Mesendoderm (in vitro differentiated cells): ENCODE data around the gene PSORS1C1.

Source experiments
- DNase-seq: peaks from one replicate; pipeline ENCODE4 v3.0.0; 2013
- H2AK5ac ChIP-seq: 2 replicates; pipeline ENCODE4 v1.6.1; 2013; ENCODE audit warnings: low read length, inconsistent platforms
- H2BK120ac ChIP-seq: 2 replicates; pipeline ENCODE4 v1.6.1; 2013; ENCODE audit warnings: low read depth, mild to moderate bottlenecking, low read length, moderate library complexity, mixed read lengths
- H2BK15ac ChIP-seq: replicated peaks from 2 replicates; pipeline ENCODE4 v1.6.1; 2013; ENCODE audit warnings: low read depth, mild to moderate bottlenecking, moderate library complexity
- H2BK5ac ChIP-seq: 2 replicates; pipeline ENCODE4 v1.6.1; 2013; ENCODE audit warnings: low read length, inconsistent platforms
- H3K18ac ChIP-seq: 2 replicates; pipeline ENCODE4 v1.6.1; 2013; ENCODE audit warnings: mild to moderate bottlenecking, low read length, mixed read lengths
- H3K23ac ChIP-seq: one replicate; pipeline ENCODE4 v1.6.1; 2013; ENCODE audit warnings: low read length
- H3K27ac ChIP-seq: 2 replicates; pipeline ENCODE4 v1.5.1; 2013; ENCODE audit warnings: low read depth, mild to moderate bottlenecking, inconsistent platforms, low read length, moderate library complexity
- H3K27me3 ChIP-seq: 2 replicates; pipeline ENCODE4 v1.6.1; 2013; ENCODE audit warnings: low read length, control low read depth, mild to moderate bottlenecking, inconsistent platforms; ENCODE audit not compliant: insufficient read depth, poor library complexity
- H3K36me3 ChIP-seq: 2 replicates; pipeline ENCODE4 v1.6.1; 2013; ENCODE audit warnings: low read length, inconsistent platforms; ENCODE audit not compliant: control insufficient read depth, insufficient read depth
- H3K4ac ChIP-seq: one replicate; pipeline ENCODE4 v1.6.1; 2013; ENCODE audit warnings: low read depth, mild to moderate bottlenecking, low read length, moderate library complexity
- H3K4me1 ChIP-seq: 2 replicates; pipeline ENCODE4 v1.6.1; 2013; ENCODE audit warnings: low read depth, low read length, inconsistent platforms; ENCODE audit not compliant: control insufficient read depth
- H3K4me2 ChIP-seq: 2 replicates; pipeline ENCODE4 v1.6.1; 2013; ENCODE audit warnings: low read length
- H3K4me3 ChIP-seq: 2 replicates; pipeline ENCODE4 v1.5.1; 2013; ENCODE audit warnings: mild to moderate bottlenecking, low read length
- H3K56ac ChIP-seq: one replicate; pipeline ENCODE4 v1.6.1; 2013; ENCODE audit warnings: low read length
- H3K79me1 ChIP-seq: 2 replicates; pipeline ENCODE4 v1.6.1; 2013; ENCODE audit warnings: low read length, inconsistent platforms
- H3K79me2 ChIP-seq: 2 replicates; pipeline ENCODE4 v1.6.1; 2013; ENCODE audit warnings: mild to moderate bottlenecking, low read length; ENCODE audit not compliant: control insufficient read depth, insufficient read depth
- H3K9ac ChIP-seq: 2 replicates; pipeline ENCODE4 v1.6.1; 2013; ENCODE audit warnings: low read length, inconsistent platforms
- H4K5ac ChIP-seq: one replicate; pipeline ENCODE4 v1.6.1; 2013; ENCODE audit warnings: low read length
- H4K8ac ChIP-seq: one replicate; pipeline ENCODE4 v1.6.1; 2013; ENCODE audit warnings: low read depth, mild to moderate bottlenecking, control low read depth, low read length, moderate library complexity
- WGBS: extraction: QIAGEN DNeasy Blood & Tissue Kit; methylation state at CpG from one replicate; pipeline ENCODE4 v1.1.7; 2013; ENCODE audit warnings: low lambda C conversion rate, missing lambda C conversion rate; ENCODE audit not compliant: insufficient coverage; ENCODE audit errors: extremely low coverage; 5-methylcytosine and 5-hydroxymethylcytosine counted together

The PSORS1C1 gene

GRCh38 chr6:31098449-31098938 lies 16.1 kb upstream of the PSORS1C1 start:
- Histone ChIP-seq H3K27me3 (no peaks in the 10 kb centered on the region), H4K5ac (no peak overlapping the region), H3K9ac (no peak overlapping the region), H2BK15ac (no peak overlapping the region), H3K79me1 (no peaks in the 10 kb centered on the region), H3K79me2 (no peaks in the 10 kb centered on the region), H3K36me3 (no peaks in the 10 kb centered on the region), H3K56ac (no peak overlapping the region), H3K4me1 (no peaks in the 10 kb centered on the region), H3K18ac (no peak overlapping the region), H3K4me3 (no peak overlapping the region), H2BK5ac (no peak overlapping the region), H4K8ac (no peak overlapping the region), H3K4ac (no peak overlapping the region), H3K4me2 (no peak overlapping the region), H2BK120ac (no peak overlapping the region), H2AK5ac (no peak overlapping the region), H3K23ac (no peak overlapping the region), H3K27ac (no peak overlapping the region)
- no peak for DNase-seq
- no CpG with 5 or more reads among the region's 4 CpGs for WGBS

GRCh38 chr6:31103136-31103535 lies 11.5 kb upstream of the PSORS1C1 start:
- Histone ChIP-seq H3K79me2 (no peaks in the 10 kb centered on the region), H2BK15ac (no peak overlapping the region), H3K23ac (no peak overlapping the region), H2BK120ac (no peak overlapping the region), H3K56ac (no peak overlapping the region), H3K18ac (no peak overlapping the region), H3K4ac (no peak overlapping the region), H4K8ac (no peak overlapping the region), H3K79me1 (no peaks in the 10 kb centered on the region), H3K27ac (no peak overlapping the region), H2BK5ac (no peak overlapping the region), H3K27me3 (no peaks in the 10 kb centered on the region), H3K4me3 (no peak overlapping the region), H4K5ac (no peak overlapping the region), H3K9ac (no peak overlapping the region), H3K4me2 (no peak overlapping the region), H3K4me1 (no peaks in the 10 kb centered on the region), H3K36me3 (no peaks in the 10 kb centered on the region), H2AK5ac (no peak overlapping the region)
- no peak for DNase-seq
- WGBS, result no CpG with 5 or more reads among the region's 2 CpGs

DNA sequence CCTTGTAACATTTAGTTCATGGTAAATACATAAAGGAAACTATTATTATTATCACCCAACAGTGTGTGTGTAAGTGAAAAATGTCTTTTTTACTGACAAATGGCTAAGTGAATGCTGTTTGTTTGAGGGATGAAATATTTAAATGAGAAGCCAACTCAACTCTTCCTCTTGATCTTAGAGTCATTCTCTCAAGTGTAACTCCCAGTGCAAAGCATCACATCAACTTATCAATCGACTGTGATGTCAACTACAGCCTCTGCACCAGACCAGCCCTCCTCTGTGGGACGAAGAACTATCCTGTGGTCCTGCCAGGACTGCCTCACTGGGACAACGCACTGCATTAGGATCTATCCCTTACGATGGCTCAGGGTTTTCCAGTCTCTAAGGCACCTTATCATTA lies 7.5 kb upstream of the PSORS1C1 start:
- Histone ChIP-seq H3K4me2 (no peak overlapping the region), H3K4ac (no peak overlapping the region), H3K4me3 (no peak overlapping the region), H3K27me3 (no peaks in the 10 kb centered on the region), H3K9ac (no peak overlapping the region), H2BK5ac (no peak overlapping the region), H3K36me3 (no peaks in the 10 kb centered on the region), H2AK5ac (no peak overlapping the region), H3K27ac (no peak overlapping the region), H2BK15ac (no peak overlapping the region), H4K8ac (no peak overlapping the region), H3K18ac (no peak overlapping the region), H3K79me1 (no peaks in the 10 kb centered on the region), H3K79me2 (no peaks in the 10 kb centered on the region), H4K5ac (no peak overlapping the region), H3K4me1 (peaks cover 4% of the 10 kb centered on the region), H3K23ac (no peak overlapping the region), H3K56ac (no peak overlapping the region), H2BK120ac (no peak overlapping the region)
- WGBS, result no CpG with 5 or more reads among the region's 4 CpGs
- no peak for DNase-seq

GRCh38 chr6:31110825-31111582 lies 3.6 kb upstream of the PSORS1C1 start:
- Histone ChIP-seq H4K5ac (no peak overlapping the region), H2BK120ac (no peak overlapping the region), H2BK5ac (no peak overlapping the region), H3K4me1 (peaks cover 15% of the 10 kb centered on the region), H3K79me1 (no peaks in the 10 kb centered on the region), H3K56ac (no peak overlapping the region), H3K27me3 (no peaks in the 10 kb centered on the region), H2AK5ac (no peak overlapping the region), H2BK15ac (no peak overlapping the region), H3K23ac (no peak overlapping the region), H3K4me3 (no peak overlapping the region), H3K9ac (no peak overlapping the region), H3K18ac (no peak overlapping the region), H4K8ac (no peak overlapping the region), H3K79me2 (no peaks in the 10 kb centered on the region), H3K27ac (no peak overlapping the region), H3K4me2 (no peak overlapping the region), H3K36me3 (no peaks in the 10 kb centered on the region), H3K4ac (no peak overlapping the region)
- DNase-seq, result peak; percentile 59
- no CpG with 5 or more reads among the region's 11 CpGs for WGBS

DNA sequence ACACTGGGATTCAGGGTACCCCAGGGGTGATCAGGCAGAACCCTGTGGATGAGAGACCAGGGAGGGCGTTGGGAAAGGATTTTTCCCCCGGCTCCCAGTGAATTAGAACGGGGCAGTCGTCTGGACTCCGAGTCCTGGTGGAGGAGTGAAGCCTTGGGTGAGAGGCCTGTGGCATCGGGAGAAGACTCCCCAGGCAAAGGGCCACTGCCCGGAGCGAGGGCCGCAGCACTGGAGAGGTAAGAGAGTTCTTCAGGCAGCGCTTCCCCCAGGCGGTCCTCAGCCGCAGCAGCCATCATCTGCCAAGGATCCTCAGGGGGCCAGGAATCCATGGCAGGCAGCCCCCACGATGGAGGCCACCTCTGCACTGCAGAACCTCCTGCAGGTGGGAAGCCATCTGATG lies 2.9 kb upstream of the PSORS1C1 start:
- Histone ChIP-seq H3K4me2 (no peak overlapping the region), H2BK15ac (no peak overlapping the region), H3K4ac (no peak overlapping the region), H3K56ac (no peak overlapping the region), H4K5ac (no peak overlapping the region), H3K79me1 (no peaks in the 10 kb centered on the region), H3K4me1 (peaks cover 15% of the 10 kb centered on the region), H2BK5ac (no peak overlapping the region), H3K27me3 (no peaks in the 10 kb centered on the region), H3K79me2 (no peaks in the 10 kb centered on the region), H4K8ac (no peak overlapping the region), H3K27ac (no peak overlapping the region), H3K23ac (no peak overlapping the region), H2BK120ac (no peak overlapping the region), H3K36me3 (no peaks in the 10 kb centered on the region), H3K18ac (no peak overlapping the region), H3K9ac (no peak overlapping the region), H3K4me3 (no peak overlapping the region), H2AK5ac (no peak overlapping the region)
- DNase-seq, result no peak
- no CpG with 5 or more reads among the region's 13 CpGs for WGBS

DNA sequence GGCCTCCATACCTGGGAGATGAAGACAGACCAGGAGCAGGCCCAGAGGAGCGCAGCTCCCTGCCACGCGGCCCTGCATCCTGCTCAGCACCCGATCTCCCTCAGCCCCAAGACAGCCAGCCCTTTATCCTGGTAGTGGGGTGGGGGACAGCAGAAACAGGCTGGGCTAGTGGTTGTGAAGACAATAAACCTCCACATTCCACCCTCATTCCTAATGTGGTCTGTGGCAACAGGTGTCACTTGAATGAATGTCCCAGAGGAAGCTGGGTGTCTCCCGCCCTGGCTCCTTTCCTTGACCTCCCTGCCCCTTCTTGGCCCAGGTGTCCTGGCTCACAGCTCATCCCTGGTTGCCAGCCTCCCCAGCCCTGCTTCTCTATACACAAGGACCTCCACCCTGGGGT lies 2.1 kb upstream of the PSORS1C1 start, which contains the start of gene C6orf15:
C6orf15 (minus strand) TSS at position 98 of the 400 bp plus-strand sequence; CDS start at position 78, 20 bp downstream.
- no peak within 1 kb of the TSS for H3K4me3 ChIP-seq
- H2BK5ac ChIP-seq, result no peak within 1 kb of the TSS
- peaks cover 15% of the 10 kb centered on the region for H3K4me1 ChIP-seq
- H3K9ac ChIP-seq, result no peak within 1 kb of the TSS
- WGBS, result no CpG with 5 or more reads among the region's 5 CpGs
- H3K79me2 ChIP-seq, result no peaks in the 10 kb centered on the region
- no peak within 1 kb of the TSS for H4K8ac ChIP-seq
- H3K27me3 ChIP-seq, result no peaks in the 10 kb centered on the region
- H2BK15ac ChIP-seq, result no peak within 1 kb of the TSS
- no peaks in the 10 kb centered on the region for H3K36me3 ChIP-seq
- no peaks in the 10 kb centered on the region for H3K79me1 ChIP-seq
- DNase-seq, result peak; percentile 47
- H2AK5ac ChIP-seq, result no peak within 1 kb of the TSS
- no peak within 1 kb of the TSS for H3K18ac ChIP-seq
- no peak within 1 kb of the TSS for H3K56ac ChIP-seq
- H3K4ac ChIP-seq, result no peak within 1 kb of the TSS
- no peak within 1 kb of the TSS for H3K23ac ChIP-seq
- no peak within 1 kb of the TSS for H2BK120ac ChIP-seq
- H3K4me2 ChIP-seq, result no peak within 1 kb of the TSS
- no peak within 1 kb of the TSS for H4K5ac ChIP-seq
- H3K27ac ChIP-seq, result no peak within 1 kb of the TSS
